ENCODE results near the gene EP300.

The EP300 gene

GRCh38 chr22:41203118-41203517, 110.7 kb downstream of the EP300 start:
- no peak overlapping the region for H3K27ac ChIP-seq
- TF ChIP-seq ZFX (IDR thresholded peaks at IDR 0.05; ENCODE audit: borderline replicate concordance) = no peak
- TF ChIP-seq, protein P1, sequence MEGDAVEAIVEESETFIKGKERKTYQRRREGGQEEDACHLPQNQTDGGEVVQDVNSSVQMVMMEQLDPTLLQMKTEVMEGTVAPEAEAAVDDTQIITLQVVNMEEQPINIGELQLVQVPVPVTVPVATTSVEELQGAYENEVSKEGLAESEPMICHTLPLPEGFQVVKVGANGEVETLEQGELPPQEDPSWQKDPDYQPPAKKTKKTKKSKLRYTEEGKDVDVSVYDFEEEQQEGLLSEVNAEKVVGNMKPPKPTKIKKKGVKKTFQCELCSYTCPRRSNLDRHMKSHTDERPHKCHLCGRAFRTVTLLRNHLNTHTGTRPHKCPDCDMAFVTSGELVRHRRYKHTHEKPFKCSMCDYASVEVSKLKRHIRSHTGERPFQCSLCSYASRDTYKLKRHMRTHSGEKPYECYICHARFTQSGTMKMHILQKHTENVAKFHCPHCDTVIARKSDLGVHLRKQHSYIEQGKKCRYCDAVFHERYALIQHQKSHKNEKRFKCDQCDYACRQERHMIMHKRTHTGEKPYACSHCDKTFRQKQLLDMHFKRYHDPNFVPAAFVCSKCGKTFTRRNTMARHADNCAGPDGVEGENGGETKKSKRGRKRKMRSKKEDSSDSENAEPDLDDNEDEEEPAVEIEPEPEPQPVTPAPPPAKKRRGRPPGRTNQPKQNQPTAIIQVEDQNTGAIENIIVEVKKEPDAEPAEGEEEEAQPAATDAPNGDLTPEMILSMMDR (IDR thresholded peaks at IDR 0.05) = no peak

DNA sequence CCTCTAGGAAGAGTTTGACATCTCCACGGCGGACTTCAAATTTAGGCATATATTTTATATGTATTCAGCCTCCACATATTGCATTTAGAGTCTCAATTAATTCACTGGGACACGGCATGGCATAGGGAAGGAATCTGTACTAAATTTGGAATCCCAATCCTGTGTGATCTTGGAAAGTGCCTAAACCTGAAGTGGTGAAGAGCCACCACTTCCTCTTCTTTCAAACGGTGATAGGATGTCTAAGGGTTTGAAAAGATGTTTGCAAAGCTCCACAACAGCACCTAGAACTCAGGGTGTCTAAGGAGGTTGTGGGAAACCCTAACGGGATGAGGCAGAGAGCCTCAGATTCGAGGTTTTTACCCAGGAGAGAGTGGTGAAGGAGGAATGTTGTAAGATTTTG, 111.7 kb downstream of the EP300 start:
- H3K27ac ChIP-seq = no peak overlapping the region

DNA sequence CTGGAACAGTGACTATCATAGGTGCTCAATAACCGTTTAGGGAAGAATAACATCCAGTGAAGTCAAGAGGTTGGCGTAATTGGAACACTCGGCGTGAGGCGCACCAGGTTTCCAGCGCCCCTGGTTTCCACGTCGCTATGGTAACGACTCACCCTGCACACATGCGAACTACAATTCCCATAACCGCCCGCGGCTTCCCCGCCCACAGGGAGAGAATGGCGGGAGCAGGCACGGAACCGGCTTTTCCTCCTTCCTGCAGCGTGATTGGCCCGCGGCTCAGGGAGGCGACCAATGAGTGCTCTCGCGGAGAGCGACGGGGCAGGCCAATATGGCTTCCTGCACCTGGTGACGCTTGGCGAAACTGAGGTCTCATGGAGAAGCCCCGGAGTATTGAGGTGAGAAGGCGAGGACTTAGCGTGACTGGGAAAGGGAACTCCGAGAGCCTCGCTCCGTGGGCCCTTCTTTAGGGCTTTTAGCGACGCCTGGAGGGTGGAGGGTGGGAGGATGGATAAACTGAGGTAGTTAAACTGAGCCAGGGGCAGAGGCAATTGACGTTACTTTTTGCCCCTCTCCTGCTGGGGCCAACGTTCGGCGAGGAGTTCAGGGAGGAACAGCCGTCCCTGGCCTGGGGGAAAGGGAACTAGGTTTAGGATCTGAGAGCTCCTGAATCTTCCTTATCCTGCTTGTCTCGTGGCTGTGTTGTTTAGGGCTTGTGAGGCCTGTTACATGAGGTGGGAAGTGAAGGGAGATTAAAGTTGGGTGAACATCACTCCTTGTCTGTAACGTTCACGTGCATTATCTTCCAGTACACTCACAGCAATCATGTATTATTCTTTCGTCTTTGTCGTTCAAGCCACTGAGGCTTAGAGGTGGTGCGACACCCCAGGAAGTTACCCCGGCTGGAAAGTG, 112.9 kb downstream of the EP300 start, which contains the start of gene L3MBTL2:
TSS of gene L3MBTL2 (plus strand) at position 321 of the 909 bp plus-strand sequence. CDS start at position 372, 51 bp downstream.
- TF ChIP-seq, protein P1 (IDR thresholded peaks at IDR 0.05) = no peak
- no peak for TF ChIP-seq ZFX (IDR thresholded peaks at IDR 0.05; ENCODE audit: borderline replicate concordance)
- peak within 1 kb of the TSS; percentile 64 for H3K27ac ChIP-seq

More for the DNA sequence above, 111.7 kb downstream of the EP300 start:
- TF ChIP-seq, protein P1 (IDR thresholded peaks at IDR 0.05) = no peak
- no peak for TF ChIP-seq ZFX (IDR thresholded peaks at IDR 0.05; ENCODE audit: borderline replicate concordance)

GRCh38 chr22:41206719-41207118, 114.3 kb downstream of the EP300 start:
- no peak for TF ChIP-seq ZFX (IDR thresholded peaks at IDR 0.05; ENCODE audit: borderline replicate concordance)
- TF ChIP-seq, protein P1 (IDR thresholded peaks at IDR 0.05) = no peak
- no peak overlapping the region for H3K27ac ChIP-seq

- no peak overlapping the region for H3K27ac ChIP-seq
- no peak for TF ChIP-seq ZFX (IDR thresholded peaks at IDR 0.05; ENCODE audit: borderline replicate concordance)
- TF ChIP-seq, protein P1 (IDR thresholded peaks at IDR 0.05) = no peak
These were observed 123.0 kb downstream of the EP300 start for GRCh38 chr22:41215409-41215808.

DNA sequence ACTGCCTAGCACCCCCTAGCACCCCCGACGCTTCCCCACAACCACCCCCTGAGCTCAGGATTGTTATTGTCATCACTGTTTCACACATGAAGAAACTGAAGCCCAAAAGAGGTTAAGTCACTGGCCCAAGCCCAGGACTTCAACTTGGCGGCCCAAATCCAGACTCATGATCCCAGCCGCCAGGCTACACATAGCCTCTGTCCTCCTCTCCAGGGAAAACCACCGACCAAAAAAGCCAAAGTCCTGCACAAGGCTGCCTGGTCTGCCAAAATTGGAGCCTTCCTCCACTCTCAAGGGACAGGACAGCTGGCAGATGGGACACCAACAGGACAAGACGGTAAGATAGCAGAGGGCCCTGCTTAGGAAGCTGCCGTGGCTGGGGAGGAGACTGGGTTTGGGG, 123.5 kb downstream of the EP300 start:
- TF ChIP-seq, protein P1 (IDR thresholded peaks at IDR 0.05) = no peak
- TF ChIP-seq ZFX (IDR thresholded peaks at IDR 0.05; ENCODE audit: borderline replicate concordance) = no peak
- H3K27ac ChIP-seq = no peak overlapping the region

DNA sequence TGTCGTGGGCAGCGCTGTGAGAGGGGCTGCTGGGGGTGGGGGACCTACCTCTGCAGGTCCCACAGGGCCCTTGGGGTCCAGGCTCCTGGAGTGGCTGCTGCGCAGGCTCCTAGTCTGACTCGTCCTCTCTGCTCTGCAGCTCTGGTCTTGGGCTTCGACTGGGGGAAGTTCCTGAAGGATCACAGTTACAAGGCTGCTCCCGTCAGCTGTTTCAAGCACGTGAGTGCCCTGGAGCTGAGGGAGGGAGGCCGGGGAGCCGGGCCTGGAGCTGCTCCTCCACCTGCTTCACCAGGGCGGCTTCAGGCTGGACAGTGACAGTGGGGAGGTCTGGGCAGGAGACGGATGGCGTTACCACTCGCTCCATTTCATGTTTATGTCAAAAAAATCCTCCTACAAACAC, 124.6 kb downstream of the EP300 start:
- H3K27ac ChIP-seq = no peak overlapping the region
- TF ChIP-seq, protein P1 (IDR thresholded peaks at IDR 0.05) = no peak
- no peak for TF ChIP-seq ZFX (IDR thresholded peaks at IDR 0.05; ENCODE audit: borderline replicate concordance)

All from 22Rv1 (cell line).